ENCODE data around the gene PRKCA. TPM values are rescaled to one million over a fixed set of nuclear protein-coding genes. Genes with fewer than 3 reads are reported as not detected.

PRKCA gene
- total RNA-seq, 2 donors from 2014 or later, result 8.3 to 26.5 TPM

DNA sequence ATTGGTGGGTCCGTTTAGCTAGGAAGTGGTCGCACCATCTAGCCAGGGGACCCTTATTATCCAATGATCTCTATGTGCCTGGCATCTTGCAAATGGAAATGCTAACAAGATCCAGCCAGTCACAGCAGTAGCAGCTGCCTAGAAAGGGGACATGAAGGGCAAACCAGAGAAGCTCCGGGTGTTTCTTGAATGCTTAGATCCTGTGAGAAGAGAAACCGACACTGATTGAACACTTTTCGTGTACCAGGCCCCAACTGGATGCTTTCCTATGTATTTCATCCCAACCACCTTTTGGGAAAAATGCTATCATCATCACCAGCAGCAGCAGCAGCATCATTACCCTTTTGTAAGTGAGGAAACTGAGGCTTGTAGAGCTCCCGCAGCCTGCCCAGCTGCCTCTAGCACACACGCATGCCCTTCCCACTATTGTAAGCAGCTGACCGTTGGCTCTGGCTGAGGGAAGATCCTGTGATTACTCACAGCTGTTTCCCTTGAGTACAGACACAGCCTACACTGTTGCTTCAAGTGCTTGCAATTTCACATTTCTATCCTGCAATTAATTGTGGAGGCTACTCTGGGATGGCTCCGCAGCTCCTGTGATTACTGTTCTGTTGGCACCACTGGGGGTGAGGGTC is 351.8 kb downstream of the PRKCA start:
- intact Hi-C loops (cut with DNase I), result no loop called here
- Histone ChIP-seq H3K9me3 (no peaks in the 10 kb centered on the region), H3K4me3 (no peak overlapping the region), H3K36me3 (no peaks in the 10 kb centered on the region), H3K27me3 (replicated peaks; ENCODE audit: insufficient read depth) (no peaks in the 10 kb centered on the region), H3K27ac (no peak overlapping the region), H3K4me1 (replicated peaks) (no peaks in the 10 kb centered on the region)
- DNase-seq (ENCODE audit: low spot score), result no peak
- 66% methylated on average over 9 of the region's 9 CpGs for WGBS
- TF ChIP-seq POLR2AphosphoS5 (IDR thresholded peaks at IDR 0.05), result no peak
- TF ChIP-seq, protein P1, sequence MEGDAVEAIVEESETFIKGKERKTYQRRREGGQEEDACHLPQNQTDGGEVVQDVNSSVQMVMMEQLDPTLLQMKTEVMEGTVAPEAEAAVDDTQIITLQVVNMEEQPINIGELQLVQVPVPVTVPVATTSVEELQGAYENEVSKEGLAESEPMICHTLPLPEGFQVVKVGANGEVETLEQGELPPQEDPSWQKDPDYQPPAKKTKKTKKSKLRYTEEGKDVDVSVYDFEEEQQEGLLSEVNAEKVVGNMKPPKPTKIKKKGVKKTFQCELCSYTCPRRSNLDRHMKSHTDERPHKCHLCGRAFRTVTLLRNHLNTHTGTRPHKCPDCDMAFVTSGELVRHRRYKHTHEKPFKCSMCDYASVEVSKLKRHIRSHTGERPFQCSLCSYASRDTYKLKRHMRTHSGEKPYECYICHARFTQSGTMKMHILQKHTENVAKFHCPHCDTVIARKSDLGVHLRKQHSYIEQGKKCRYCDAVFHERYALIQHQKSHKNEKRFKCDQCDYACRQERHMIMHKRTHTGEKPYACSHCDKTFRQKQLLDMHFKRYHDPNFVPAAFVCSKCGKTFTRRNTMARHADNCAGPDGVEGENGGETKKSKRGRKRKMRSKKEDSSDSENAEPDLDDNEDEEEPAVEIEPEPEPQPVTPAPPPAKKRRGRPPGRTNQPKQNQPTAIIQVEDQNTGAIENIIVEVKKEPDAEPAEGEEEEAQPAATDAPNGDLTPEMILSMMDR (IDR thresholded peaks at IDR 0.05), result no peak
- no peak for TF ChIP-seq POLR2A (IDR thresholded peaks at IDR 0.05)

DNA sequence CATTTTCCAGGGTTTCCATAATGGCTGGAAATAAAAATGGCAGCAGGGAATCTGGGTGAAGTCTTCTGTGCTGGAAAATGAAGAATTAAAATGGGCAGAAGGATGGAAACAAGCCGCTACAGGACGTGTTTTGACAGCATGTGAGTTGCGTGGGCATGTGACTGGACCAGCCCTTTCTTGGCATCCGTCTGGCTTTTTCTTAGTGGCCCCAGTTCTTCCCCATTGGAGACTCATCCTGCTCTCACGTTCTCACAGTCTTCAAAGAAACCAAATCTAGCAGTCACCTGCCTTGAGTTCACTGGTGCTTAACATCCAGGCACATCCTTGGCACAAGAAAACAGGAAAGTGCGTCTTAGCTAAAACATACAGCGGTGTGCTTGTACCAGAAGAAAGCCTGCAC is 352.4 kb downstream of the PRKCA start:
- 62% methylated on average over 7 of the region's 7 CpGs for WGBS
- intact Hi-C loops (cut with DNase I), result no loop called here
- Histone ChIP-seq H3K36me3 (no peaks in the 10 kb centered on the region), H3K4me1 (replicated peaks) (no peaks in the 10 kb centered on the region), H3K27me3 (replicated peaks; ENCODE audit: insufficient read depth) (no peaks in the 10 kb centered on the region), H3K4me3 (no peak overlapping the region), H3K9me3 (no peaks in the 10 kb centered on the region), H3K27ac (no peak overlapping the region)
- no peak for DNase-seq (ENCODE audit: low spot score)
- TF ChIP-seq POLR2A (IDR thresholded peaks at IDR 0.05) (no peak), POLR2AphosphoS5 (IDR thresholded peaks at IDR 0.05) (no peak)
- TF ChIP-seq, protein P1 (IDR thresholded peaks at IDR 0.05), result no peak

DNA sequence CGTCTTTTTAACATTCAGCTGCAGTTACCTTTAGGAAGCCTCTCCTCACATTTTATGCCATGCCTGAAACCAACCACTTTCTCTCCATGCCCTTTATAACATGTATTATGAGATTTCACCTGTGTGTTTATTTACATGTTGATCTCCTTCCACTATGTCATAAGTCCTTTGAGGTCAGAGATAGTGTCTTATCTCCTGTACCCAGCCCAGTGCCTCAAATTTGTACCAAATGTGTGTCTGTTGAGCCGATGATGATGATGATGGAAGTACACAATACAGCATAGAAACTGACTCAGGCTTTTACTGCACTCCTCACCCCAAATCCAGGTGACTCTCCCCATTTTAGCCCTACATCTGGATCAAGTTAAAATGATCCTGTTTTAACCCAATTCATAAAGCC is 353.0 kb downstream of the PRKCA start:
- H3K9me3 ChIP-seq, result no peaks in the 10 kb centered on the region
- intact Hi-C loops (cut with DNase I), result no loop called here
- H3K27ac ChIP-seq, result no peak overlapping the region
- no peaks in the 10 kb centered on the region for H3K27me3 ChIP-seq (replicated peaks; ENCODE audit: insufficient read depth)
- WGBS, result 89% methylated on average over 2 of the region's 2 CpGs
- DNase-seq (ENCODE audit: low spot score), result no peak
- TF ChIP-seq POLR2A (IDR thresholded peaks at IDR 0.05) (no peak), POLR2AphosphoS5 (IDR thresholded peaks at IDR 0.05) (no peak)
- TF ChIP-seq, protein P1 (IDR thresholded peaks at IDR 0.05), result no peak
- no peaks in the 10 kb centered on the region for H3K36me3 ChIP-seq
- H3K4me1 ChIP-seq (replicated peaks), result no peaks in the 10 kb centered on the region
- H3K4me3 ChIP-seq, result no peak overlapping the region

- intact Hi-C loops (cut with DNase I), result no loop called here
- no peaks in the 10 kb centered on the region for H3K36me3 ChIP-seq
- no peak overlapping the region for H3K27ac ChIP-seq
- H3K9me3 ChIP-seq, result no peaks in the 10 kb centered on the region
- TF ChIP-seq, protein P1 (IDR thresholded peaks at IDR 0.05), result no peak
- TF ChIP-seq POLR2AphosphoS5 (IDR thresholded peaks at IDR 0.05) (no peak), POLR2A (IDR thresholded peaks at IDR 0.05) (no peak)
- no peak overlapping the region for H3K4me3 ChIP-seq
- H3K4me1 ChIP-seq (replicated peaks), result no peaks in the 10 kb centered on the region
- no peak for DNase-seq (ENCODE audit: low spot score)
- no peaks in the 10 kb centered on the region for H3K27me3 ChIP-seq (replicated peaks; ENCODE audit: insufficient read depth)
- 56% methylated on average over 4 of the region's 4 CpGs for WGBS
These were observed 353.4 kb downstream of the PRKCA start for GRCh38 chr17:66655861-66656260.

All from prostate gland (tissue), 2 donors.